ENCODE data around the gene HK2.
"Not testable (repeated sequence)": the region's sequence is repeated elsewhere in the genome, so short reads cannot be mapped to it uniquely, and the experiment has no call there.

The HK2 gene

GRCh38 chr2:74877376-74877775 lies 43.4 kb downstream of the HK2 start:
- DNase-seq (ENCODE audit: low read depth): no peak

- DNase-seq (ENCODE audit: low read depth): no peak
Observed at GRCh38 chr2:74877781-74878433, 44.0 kb downstream of the HK2 start.

GRCh38 chr2:74878551-74878950 lies 44.6 kb downstream of the HK2 start:
- DNase-seq (ENCODE audit: low read depth): no peak

- no peak for DNase-seq (ENCODE audit: low read depth)
Observed at GRCh38 chr2:74880054-74880728, 46.3 kb downstream of the HK2 start.

- DNase-seq (ENCODE audit: low read depth): no peak
Observed at GRCh38 chr2:74881176-74881575, 47.2 kb downstream of the HK2 start.

- DNase-seq (ENCODE audit: low read depth): no peak
Observed at GRCh38 chr2:74881626-74882298, 47.8 kb downstream of the HK2 start.

- DNase-seq (ENCODE audit: low read depth): no peak
Observed at GRCh38 chr2:74882299-74882687, 48.4 kb downstream of the HK2 start.

GRCh38 chr2:74883011-74883410 lies 49.1 kb downstream of the HK2 start:
- DNase-seq (ENCODE audit: low read depth): no peak

- no peak for DNase-seq (ENCODE audit: low read depth)
Observed at GRCh38 chr2:74884118-74884762, 50.3 kb downstream of the HK2 start.

GRCh38 chr2:74884866-74885265 lies 50.9 kb downstream of the HK2 start:
- no peak for DNase-seq (ENCODE audit: low read depth)

- no peak for DNase-seq (ENCODE audit: low read depth)
Observed at GRCh38 chr2:74886251-74886650, 52.3 kb downstream of the HK2 start.

GRCh38 chr2:74886811-74887210 lies 52.9 kb downstream of the HK2 start:
- DNase-seq (ENCODE audit: low read depth): no peak

- no peak for DNase-seq (ENCODE audit: low read depth)
Observed at GRCh38 chr2:74887445-74887951, 53.6 kb downstream of the HK2 start.

- DNase-seq (ENCODE audit: low read depth): no peak
Observed at GRCh38 chr2:74887960-74888700, 54.2 kb downstream of the HK2 start.

- no peak for DNase-seq (ENCODE audit: low read depth)
Observed at GRCh38 chr2:74889159-74889558, 55.2 kb downstream of the HK2 start.

GRCh38 chr2:74890711-74891110 lies 56.8 kb downstream of the HK2 start:
- no peak for DNase-seq (ENCODE audit: low read depth)

- no peak for DNase-seq (ENCODE audit: low read depth)
Observed at GRCh38 chr2:74891136-74891764, 57.3 kb downstream of the HK2 start.

- not testable (repeated sequence) for DNase-seq (ENCODE audit: low read depth)
Observed at GRCh38 chr2:74891816-74892215, 57.9 kb downstream of the HK2 start.

- DNase-seq (ENCODE audit: low read depth): no peak
Observed at GRCh38 chr2:74892609-74893008, 58.7 kb downstream of the HK2 start.

GRCh38 chr2:74893332-74893731 lies 59.4 kb downstream of the HK2 start:
- peak; percentile 14 for DNase-seq (ENCODE audit: low read depth)

- peak; percentile 24 for DNase-seq (ENCODE audit: low read depth)
Observed at GRCh38 chr2:74894272-74894981, 60.5 kb downstream of the HK2 start.
